ENCODE measurements around the gene CMYA5.

The CMYA5 gene

DNA sequence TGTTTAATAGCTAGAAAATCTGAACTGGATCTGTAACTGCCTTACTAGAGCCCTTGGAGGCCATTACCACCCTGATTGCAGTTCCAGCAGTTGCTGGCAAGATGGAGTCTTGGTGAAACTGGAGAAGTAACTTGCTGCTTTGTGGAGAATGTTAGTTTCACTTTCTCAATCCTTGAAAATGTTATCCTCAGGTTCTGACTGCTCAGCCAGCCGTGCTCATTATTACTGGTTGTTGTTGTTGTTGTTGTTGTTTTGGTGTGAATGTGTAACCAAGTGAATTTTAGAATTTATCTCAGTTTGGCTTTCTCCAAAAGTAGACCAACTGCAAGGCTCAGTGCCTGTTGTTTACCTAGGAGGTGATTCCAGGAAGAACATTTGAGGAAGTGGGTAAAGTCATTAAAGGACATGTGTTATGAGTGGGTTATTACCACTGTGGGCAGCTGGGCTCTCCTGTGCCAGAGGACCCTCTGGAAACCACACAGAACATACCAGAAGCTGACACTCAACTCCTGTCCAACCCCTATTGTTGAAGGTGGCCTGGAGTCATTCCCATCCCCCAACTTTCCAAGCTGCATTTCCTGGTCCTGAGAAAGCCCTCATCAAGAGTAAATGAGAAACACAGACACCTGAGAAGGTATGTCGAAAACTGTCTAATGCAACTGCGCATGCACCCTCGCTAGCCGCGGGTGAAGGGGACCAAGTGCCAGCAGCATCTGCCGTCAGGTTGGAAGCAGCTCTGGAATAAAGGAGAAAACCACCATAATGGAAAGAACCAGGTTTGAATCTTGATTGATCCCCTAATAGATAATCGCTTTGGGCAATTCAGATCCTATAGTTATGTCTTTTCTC, 111.6 kb downstream of the CMYA5 start:
- DNase-seq, result no peak

DNA sequence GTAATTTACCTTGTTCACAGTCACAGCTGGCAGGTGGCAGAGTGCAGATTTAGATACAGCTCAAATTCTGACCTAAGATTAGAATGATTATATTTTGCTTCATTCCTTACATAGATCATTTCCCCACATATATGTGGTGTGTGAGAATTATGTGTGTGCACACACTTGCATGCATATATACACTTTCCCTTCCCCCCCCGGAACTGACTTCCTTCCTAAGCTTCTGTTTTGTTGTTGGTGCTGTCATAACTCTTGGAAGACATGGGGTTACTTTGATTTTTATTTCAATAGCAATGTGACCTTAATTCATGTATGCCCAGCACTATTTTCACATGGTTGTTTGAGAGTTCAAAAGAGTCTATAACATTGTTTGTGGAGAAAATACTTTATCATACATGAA, 112.8 kb downstream of the CMYA5 start:
- DNase-seq, result no peak

GRCh38 chr5:79803007-79803406, 113.4 kb downstream of the CMYA5 start:
- no peak for DNase-seq

- DNase-seq, result no peak
Measured at GRCh38 chr5:79806741-79807140, 117.1 kb downstream of the CMYA5 start.

DNA sequence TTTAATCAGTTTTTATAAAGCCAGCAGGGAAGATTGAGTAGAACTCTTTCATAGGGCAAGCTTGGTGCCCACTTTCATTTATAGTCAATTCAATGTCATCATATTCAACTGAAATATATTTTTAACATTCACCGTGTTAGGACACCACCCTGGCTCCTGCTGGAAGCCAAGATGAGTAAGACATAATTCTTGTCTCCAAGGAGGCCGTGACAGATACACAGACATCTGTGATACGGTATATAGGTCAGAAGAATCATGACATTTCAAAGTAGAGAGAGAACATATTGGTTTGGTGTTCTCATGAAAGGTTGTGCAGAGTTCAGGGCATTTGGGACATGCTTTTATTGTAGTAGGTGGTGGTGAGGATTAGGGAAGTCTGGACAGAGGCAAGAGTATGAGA, 120.1 kb downstream of the CMYA5 start:
- DNase-seq, result no peak

DNA sequence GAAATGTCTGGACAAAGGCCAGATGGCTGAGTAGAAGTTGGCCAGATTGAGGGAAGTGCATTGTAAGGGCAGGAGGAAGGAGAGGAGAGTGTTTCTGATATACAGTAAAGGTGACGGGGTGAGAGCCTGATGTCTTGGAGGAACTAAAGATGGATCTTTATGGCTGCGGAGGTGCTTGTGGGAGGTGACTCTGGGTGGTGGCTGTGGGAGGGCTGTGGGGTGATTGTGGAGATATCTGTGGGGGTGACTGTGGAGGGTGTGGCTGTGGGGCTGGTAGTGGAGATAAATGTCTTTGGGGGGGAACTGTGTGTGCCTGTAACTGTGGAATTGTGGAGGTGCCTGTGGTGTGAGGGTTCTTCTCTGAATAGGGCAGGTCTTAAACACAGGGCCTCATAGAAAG, 121.4 kb downstream of the CMYA5 start:
- DNase-seq, result no peak

DNA sequence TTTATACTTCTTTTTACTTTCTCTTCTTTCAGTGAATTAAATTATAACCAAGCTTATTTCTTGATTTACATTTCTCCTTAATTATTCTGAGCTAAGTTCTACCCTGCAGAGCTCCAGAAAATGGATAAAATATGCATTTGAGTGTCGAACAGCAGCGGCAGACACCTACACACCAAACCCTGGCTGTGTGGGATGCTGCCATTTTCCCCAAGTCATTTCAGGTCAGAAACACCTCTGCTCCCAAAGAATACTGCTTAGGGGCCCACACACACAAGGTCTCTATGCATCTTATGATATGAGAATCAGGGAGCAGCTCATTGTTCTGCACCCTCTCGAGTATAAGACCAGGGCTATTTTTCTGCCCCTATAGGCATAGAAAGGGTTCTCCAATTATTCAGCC, 122.3 kb downstream of the CMYA5 start:
- DNase-seq, result no peak

- no peak for DNase-seq
Measured at GRCh38 chr5:79814699-79815098, 125.1 kb downstream of the CMYA5 start.

DNA sequence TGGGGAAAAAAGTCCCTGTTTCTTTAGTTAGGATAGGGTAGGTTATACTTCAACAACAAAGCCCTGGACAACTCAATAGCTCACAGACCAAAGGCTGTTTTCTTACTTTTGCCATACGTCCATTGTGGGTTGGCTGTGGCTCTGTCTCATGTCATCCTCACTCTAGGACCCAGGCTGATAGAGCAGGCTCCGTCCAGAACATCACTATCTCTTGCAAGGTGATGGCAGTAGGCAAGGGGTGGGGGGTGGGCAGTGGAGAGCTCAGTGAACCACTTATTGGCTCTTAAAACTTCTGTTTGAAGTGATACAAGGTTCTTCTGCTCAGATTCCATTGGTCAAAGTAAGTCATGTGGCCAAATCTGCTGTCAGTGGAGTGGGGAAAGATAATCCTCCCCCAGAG, 126.4 kb downstream of the CMYA5 start:
- DNase-seq, result no peak

- no peak for DNase-seq
Measured at GRCh38 chr5:79820648-79821047, 131.0 kb downstream of the CMYA5 start.

DNA sequence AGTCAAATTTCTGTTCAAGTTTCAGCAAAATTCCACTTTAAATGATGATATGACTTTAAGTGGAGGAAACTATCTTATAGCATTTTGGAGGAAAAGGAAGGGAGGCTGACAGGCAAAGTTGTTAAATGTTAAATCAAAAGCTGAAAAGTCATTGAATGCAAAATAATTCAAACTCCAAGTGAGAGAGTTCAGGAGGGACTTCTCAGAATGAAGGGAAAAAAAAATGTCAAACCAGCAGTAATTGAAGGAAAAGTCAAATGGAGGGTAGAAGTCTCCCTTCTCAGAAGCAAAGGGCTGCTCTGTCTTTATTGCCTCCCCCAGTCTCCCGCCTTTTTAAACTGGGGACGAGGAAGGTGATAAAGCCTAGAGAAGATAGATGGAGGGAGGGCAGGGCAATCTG, 134.8 kb downstream of the CMYA5 start:
- no peak for DNase-seq

DNA sequence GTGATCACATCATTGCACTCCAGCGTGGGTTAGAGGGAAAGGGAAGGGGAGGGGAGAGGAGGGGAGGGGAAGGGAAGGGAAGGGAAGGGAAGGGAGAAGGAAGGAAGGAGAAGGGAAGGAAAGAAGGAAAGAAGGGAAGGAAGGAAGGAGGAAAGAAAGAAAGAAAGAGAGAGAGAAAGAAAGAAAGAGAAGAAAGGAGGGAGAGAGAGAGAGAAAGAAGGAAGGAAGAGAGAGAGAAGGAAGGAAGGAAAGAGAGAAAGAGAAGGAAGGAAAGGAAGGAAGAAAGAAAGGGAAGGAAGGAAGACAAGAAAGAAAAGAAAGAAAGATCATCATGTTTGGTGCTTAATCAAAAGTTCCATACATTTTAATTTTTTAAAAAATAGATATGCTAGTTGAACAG, 136.2 kb downstream of the CMYA5 start:
- DNase-seq, result no peak

GRCh38 chr5:79827159-79827629, 137.6 kb downstream of the CMYA5 start:
- no peak for DNase-seq

- DNase-seq, result no peak
Measured at GRCh38 chr5:79829260-79829659, 139.6 kb downstream of the CMYA5 start.

- DNase-seq, result no peak
Measured at GRCh38 chr5:79831381-79832309, 142.0 kb downstream of the CMYA5 start.

DNA sequence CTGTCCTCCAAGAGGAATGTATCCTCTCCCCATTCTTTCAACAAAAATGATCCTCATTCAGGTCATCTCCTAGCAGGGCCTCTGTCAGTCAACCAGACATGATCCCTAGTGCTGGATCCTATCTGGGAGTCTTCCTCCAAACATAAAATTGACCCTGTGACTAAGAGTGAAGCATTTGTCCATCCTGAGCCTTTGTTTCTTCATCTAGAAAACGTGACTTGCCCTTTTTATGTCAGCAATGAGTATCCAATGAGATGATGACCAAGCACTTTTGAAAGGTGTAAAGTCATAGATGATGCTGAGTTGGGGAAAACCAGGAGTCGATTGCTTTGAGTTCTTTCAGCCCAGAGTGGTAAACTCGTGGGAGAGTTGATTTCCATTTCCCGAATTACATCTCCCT, 143.3 kb downstream of the CMYA5 start:
- no peak for DNase-seq

GRCh38 chr5:79834098-79834753, 144.6 kb downstream of the CMYA5 start:
- DNase-seq, result no peak

- no peak for DNase-seq
Measured at GRCh38 chr5:79834754-79835714, 145.4 kb downstream of the CMYA5 start.

GRCh38 chr5:79837761-79838551, 148.3 kb downstream of the CMYA5 start:
- no peak for DNase-seq

GRCh38 chr5:79840084-79840990, 150.7 kb downstream of the CMYA5 start:
- DNase-seq, result no peak

Data from activated CD4-positive, alpha-beta T cell treated with anti-CD3 and anti-CD28 coated beads for 1 hour (primary cell).